ENCODE measurements around the gene PSTK. TPM values are rescaled to one million over a fixed set of nuclear protein-coding genes. Genes with fewer than 3 reads are reported as not detected.

PSTK gene
- polyA plus RNA-seq, 1 donor (not counting 4 experiments of a cell fraction or from before 2014, with no cell fraction given), result 5.6 TPM

GRCh38 chr10:123031124-123031523 lies 50.9 kb downstream of the PSTK start:
- H3K36me3 ChIP-seq (ENCODE audit: control insufficient read depth in 2 of 2, extremely low read depth in 1 of 2, insufficient read depth in 2 of 2, low read length in 2 of 2), result no peaks in the 10 kb centered on the region
- TF ChIP-seq, protein P1, sequence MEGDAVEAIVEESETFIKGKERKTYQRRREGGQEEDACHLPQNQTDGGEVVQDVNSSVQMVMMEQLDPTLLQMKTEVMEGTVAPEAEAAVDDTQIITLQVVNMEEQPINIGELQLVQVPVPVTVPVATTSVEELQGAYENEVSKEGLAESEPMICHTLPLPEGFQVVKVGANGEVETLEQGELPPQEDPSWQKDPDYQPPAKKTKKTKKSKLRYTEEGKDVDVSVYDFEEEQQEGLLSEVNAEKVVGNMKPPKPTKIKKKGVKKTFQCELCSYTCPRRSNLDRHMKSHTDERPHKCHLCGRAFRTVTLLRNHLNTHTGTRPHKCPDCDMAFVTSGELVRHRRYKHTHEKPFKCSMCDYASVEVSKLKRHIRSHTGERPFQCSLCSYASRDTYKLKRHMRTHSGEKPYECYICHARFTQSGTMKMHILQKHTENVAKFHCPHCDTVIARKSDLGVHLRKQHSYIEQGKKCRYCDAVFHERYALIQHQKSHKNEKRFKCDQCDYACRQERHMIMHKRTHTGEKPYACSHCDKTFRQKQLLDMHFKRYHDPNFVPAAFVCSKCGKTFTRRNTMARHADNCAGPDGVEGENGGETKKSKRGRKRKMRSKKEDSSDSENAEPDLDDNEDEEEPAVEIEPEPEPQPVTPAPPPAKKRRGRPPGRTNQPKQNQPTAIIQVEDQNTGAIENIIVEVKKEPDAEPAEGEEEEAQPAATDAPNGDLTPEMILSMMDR (optimal IDR thresholded peaks at IDR 0.05 in 1 of 3, IDR thresholded peaks at IDR 0.05 in 1 of 3, conservative IDR thresholded peaks at IDR 0.05 in 1 of 3; ENCODE audit: extremely low read depth in 1 of 3, insufficient read depth in 2 of 3, low read length in 3 of 3), result no peak
- TF ChIP-seq EZH2 (IDR thresholded peaks at IDR 0.05; ENCODE audit: low read length), result no peak
- dilution Hi-C loops (cut with MboI; ENCODE audit: extremely low pct_ligation_motif_present, low sequenced_read_pairs), result no loop called here
- H2AFZ ChIP-seq (ENCODE audit: control insufficient read depth, low read length), result no peak overlapping the region
- no peak overlapping the region for H3K4me3 ChIP-seq (ENCODE audit: control insufficient read depth in 2 of 3, extremely low read depth in 1 of 3, insufficient read depth in 2 of 3, low read depth in 1 of 3, low read length in 3 of 3)
- no peaks in the 10 kb centered on the region for H3K9me1 ChIP-seq (ENCODE audit: control insufficient read depth, extremely low read depth, insufficient read depth, low read length)
- FAIRE-seq (no peak), DNase-seq (ENCODE audit: low read depth, low spot score) (no peak)
- no peak overlapping the region for H3K9ac ChIP-seq (ENCODE audit: control insufficient read depth, extremely low read depth, insufficient read depth, low read length)
- no peaks in the 10 kb centered on the region for H3K4me1 ChIP-seq (ENCODE audit: control insufficient read depth, extremely low read depth, insufficient read depth, low read length)
- no peaks in the 10 kb centered on the region for H3K9me3 ChIP-seq (ENCODE audit: control insufficient read depth, low read depth, low read length)
- H3K27me3 ChIP-seq (ENCODE audit: control insufficient read depth, extremely low read depth, insufficient read depth, low read length), result no peaks in the 10 kb centered on the region
- H3K79me2 ChIP-seq (ENCODE audit: control insufficient read depth, insufficient read depth, low read length), result no peaks in the 10 kb centered on the region
- no peaks in the 10 kb centered on the region for H4K20me1 ChIP-seq (ENCODE audit: control insufficient read depth, extremely low read depth, insufficient read depth, low read length)
- no peak overlapping the region for H3K27ac ChIP-seq (ENCODE audit: control insufficient read depth, insufficient read depth, low read length)
- H3K4me2 ChIP-seq (ENCODE audit: control insufficient read depth, extremely low read depth, insufficient read depth, low read depth, low read length), result no peak overlapping the region

DNA sequence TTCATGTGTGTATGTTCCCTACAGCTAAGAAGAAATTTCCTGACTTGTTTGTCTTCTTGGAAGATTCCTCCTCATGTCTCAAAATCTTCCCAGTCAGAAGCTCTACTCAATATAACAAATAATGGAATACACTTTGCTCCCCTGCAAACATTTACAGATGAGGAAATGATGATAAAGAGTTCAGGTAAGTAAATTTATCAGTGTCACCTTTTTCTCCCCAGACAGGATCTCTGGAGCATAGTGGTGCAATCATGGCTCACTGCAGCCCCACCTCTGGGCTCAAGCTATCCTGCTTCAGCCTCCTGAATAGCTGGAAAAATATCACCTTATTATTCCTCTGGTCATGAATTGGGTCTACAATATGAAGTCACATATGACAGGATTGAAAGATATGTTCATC lies 54.1 kb downstream of the PSTK start:
- no peak overlapping the region for H2AFZ ChIP-seq (ENCODE audit: control insufficient read depth, low read length)
- H4K20me1 ChIP-seq (ENCODE audit: control insufficient read depth, extremely low read depth, insufficient read depth, low read length), result no peaks in the 10 kb centered on the region
- H3K9me3 ChIP-seq (ENCODE audit: control insufficient read depth, low read depth, low read length), result no peaks in the 10 kb centered on the region
- no peak overlapping the region for H3K4me2 ChIP-seq (ENCODE audit: control insufficient read depth, extremely low read depth, insufficient read depth, low read depth, low read length)
- H3K4me1 ChIP-seq (ENCODE audit: control insufficient read depth, extremely low read depth, insufficient read depth, low read length), result no peaks in the 10 kb centered on the region
- H3K27me3 ChIP-seq (ENCODE audit: control insufficient read depth, extremely low read depth, insufficient read depth, low read length), result no peaks in the 10 kb centered on the region
- DNase-seq (ENCODE audit: low read depth, low spot score) (no peak), FAIRE-seq (no peak)
- H3K9ac ChIP-seq (ENCODE audit: control insufficient read depth, extremely low read depth, insufficient read depth, low read length), result no peak overlapping the region
- H3K79me2 ChIP-seq (ENCODE audit: control insufficient read depth, insufficient read depth, low read length), result no peaks in the 10 kb centered on the region
- TF ChIP-seq EZH2 (IDR thresholded peaks at IDR 0.05; ENCODE audit: low read length), result no peak
- TF ChIP-seq, protein P1 (optimal IDR thresholded peaks at IDR 0.05 in 1 of 3, IDR thresholded peaks at IDR 0.05 in 1 of 3, conservative IDR thresholded peaks at IDR 0.05 in 1 of 3; ENCODE audit: extremely low read depth in 1 of 3, insufficient read depth in 2 of 3, low read length in 3 of 3), result no peak
- H3K36me3 ChIP-seq (ENCODE audit: control insufficient read depth in 2 of 2, extremely low read depth in 1 of 2, insufficient read depth in 2 of 2, low read length in 2 of 2), result no peaks in the 10 kb centered on the region
- no peaks in the 10 kb centered on the region for H3K9me1 ChIP-seq (ENCODE audit: control insufficient read depth, extremely low read depth, insufficient read depth, low read length)
- dilution Hi-C loops (cut with MboI; ENCODE audit: extremely low pct_ligation_motif_present, low sequenced_read_pairs), result no loop called here
- H3K27ac ChIP-seq (ENCODE audit: control insufficient read depth, insufficient read depth, low read length), result no peak overlapping the region
- H3K4me3 ChIP-seq (ENCODE audit: control insufficient read depth in 2 of 3, extremely low read depth in 1 of 3, insufficient read depth in 2 of 3, low read depth in 1 of 3, low read length in 3 of 3), result no peak overlapping the region

All from keratinocyte (primary cell).